Measurements from ENCODE around the gene SERPINH1. TPM values are rescaled to one million over a fixed set of nuclear protein-coding genes. Genes with fewer than 3 reads are reported as not detected.

SERPINH1 gene
- total and polyA plus RNA-seq, 12 donors = 93.6 to 529 (median 167) TPM

DNA sequence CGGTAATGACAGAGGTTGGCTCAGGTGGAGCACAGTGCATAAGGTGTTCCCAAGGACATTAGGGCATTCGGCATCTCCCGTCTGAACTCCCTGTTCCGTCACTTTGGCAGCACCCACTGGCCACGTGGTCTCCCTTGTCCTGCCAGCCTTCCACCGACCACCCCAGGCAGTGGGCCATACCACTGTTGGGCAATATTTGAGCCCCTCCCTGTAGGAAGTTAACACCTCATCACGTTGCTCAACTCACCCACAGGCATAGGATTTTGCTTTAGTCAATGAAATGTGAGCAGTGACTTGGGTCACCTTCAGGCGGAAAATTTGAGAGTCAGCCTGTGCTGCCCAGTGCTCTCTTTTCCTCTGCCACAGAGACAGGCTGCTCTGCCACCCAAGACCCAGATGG lies 44.0 kb downstream of the SERPINH1 start:
- H3K4me3 ChIP-seq = no peak overlapping the region
- H3K9me3 ChIP-seq (replicated peaks in 1 of 3) = no peaks in the 10 kb centered on the region
- 83 to 93% (median 88%) methylated on average over 8 of the region's 8 CpGs for WGBS, 4 donors
- H3K27ac ChIP-seq = no peak overlapping the region
- TF ChIP-seq POLR2A (IDR thresholded peaks at IDR 0.05) (no peak), CTCF (IDR thresholded peaks at IDR 0.05) (no peak)
- DNase-seq = no peak
- no peaks in the 10 kb centered on the region for H3K27me3 ChIP-seq
- H3K36me3 ChIP-seq (replicated peaks in 1 of 2) = no peaks in the 10 kb centered on the region
- intact Hi-C loops (cut with DNase I) = no loop called here
- peaks cover 0 to 5% of the 10 kb centered on the region in 2 donors for H3K4me1 ChIP-seq (replicated peaks in 1 of 2)

DNA sequence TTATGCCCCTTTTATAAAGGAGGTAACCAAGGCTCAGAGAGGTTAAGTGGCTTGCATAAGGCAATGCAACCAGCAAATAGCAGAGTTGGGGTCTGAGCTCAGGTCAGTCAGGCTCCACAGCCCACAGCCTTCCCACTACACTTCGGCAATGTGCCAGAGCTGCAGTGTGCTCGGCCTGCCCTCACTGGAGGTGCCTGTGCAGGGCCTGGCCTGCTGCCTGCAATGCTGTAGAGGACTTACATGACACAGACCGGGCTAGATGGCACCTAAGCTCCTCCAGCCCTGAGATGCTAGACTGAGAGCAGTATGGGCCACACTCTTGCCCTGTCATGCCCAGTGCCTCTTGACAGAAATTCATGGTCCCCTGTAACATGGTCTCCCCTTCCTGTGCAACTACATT lies 49.8 kb downstream of the SERPINH1 start:
- no peak overlapping the region for H3K4me3 ChIP-seq
- no peaks in the 10 kb centered on the region for H3K4me1 ChIP-seq (replicated peaks in 1 of 2)
- no peak overlapping the region for H3K27ac ChIP-seq
- H3K27me3 ChIP-seq = no peaks in the 10 kb centered on the region
- intact Hi-C loops (cut with DNase I) = no loop called here
- no peaks in the 10 kb centered on the region for H3K9me3 ChIP-seq (replicated peaks in 1 of 3)
- H3K36me3 ChIP-seq (replicated peaks in 1 of 2) = no peaks in the 10 kb centered on the region
- no peak for TF ChIP-seq CTCF (IDR thresholded peaks at IDR 0.05)
- no peak for TF ChIP-seq POLR2A (IDR thresholded peaks at IDR 0.05)
- no peak for DNase-seq
- WGBS, 4 donors = 80 to 100% (median 89%) methylated on average over 2 to 3 of the region's 3 CpGs

DNA sequence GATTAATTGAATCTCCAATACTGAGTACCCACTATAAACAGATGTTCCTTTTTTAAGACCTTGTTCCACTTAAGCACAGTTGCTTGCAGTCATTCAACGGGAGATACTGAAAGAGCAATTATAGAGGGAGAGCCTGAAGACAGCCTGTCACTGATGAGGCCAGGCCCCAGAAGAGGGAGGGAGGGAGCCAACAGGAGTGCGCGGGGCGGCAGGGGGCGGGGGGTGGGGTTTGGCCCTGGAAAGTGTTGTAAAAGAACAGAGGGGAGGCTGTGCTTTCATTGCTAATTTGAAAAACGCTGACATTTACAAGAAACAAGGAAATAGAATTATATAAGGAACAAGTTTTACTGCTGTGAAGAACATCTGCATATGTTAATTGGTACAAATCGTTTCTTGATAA lies 53.7 kb downstream of the SERPINH1 start:
- no peak overlapping the region for H3K4me3 ChIP-seq
- H3K36me3 ChIP-seq (replicated peaks in 1 of 2) = no peaks in the 10 kb centered on the region
- no peaks in the 10 kb centered on the region for H3K9me3 ChIP-seq (replicated peaks in 1 of 3)
- no peaks in the 10 kb centered on the region for H3K27me3 ChIP-seq
- TF ChIP-seq CTCF (IDR thresholded peaks at IDR 0.05) = no peak
- TF ChIP-seq POLR2A (IDR thresholded peaks at IDR 0.05) = no peak
- no peak overlapping the region for H3K27ac ChIP-seq
- intact Hi-C loops (cut with DNase I) = no loop called here
- DNase-seq = no peak
- no peaks in the 10 kb centered on the region for H3K4me1 ChIP-seq (replicated peaks in 1 of 2)
- 65 to 81% (median 70%) methylated on average over 7 of the region's 7 CpGs for WGBS, 4 donors

GRCh38 chr11:75616281-75616680 lies 54.2 kb downstream of the SERPINH1 start:
- Histone ChIP-seq H3K4me1 (replicated peaks in 1 of 2) (no peaks in the 10 kb centered on the region), H3K27ac (no peak overlapping the region)
- 80 to 91% (median 83%) methylated on average over 5 of the region's 5 CpGs for WGBS, 4 donors

More at GRCh38 chr11:75616281-75616680, 54.2 kb downstream of the SERPINH1 start:
- intact Hi-C loops (cut with DNase I) = no loop called here
- DNase-seq = no peak
- Histone ChIP-seq H3K4me3 (no peak overlapping the region), H3K27me3 (no peaks in the 10 kb centered on the region), H3K36me3 (replicated peaks in 1 of 2) (no peaks in the 10 kb centered on the region), H3K9me3 (replicated peaks in 1 of 3) (no peaks in the 10 kb centered on the region)
- TF ChIP-seq CTCF (IDR thresholded peaks at IDR 0.05) (no peak), POLR2A (IDR thresholded peaks at IDR 0.05) (no peak)

Other genes with a start within 250 kb of the SERPINH1 start
- 10 to 100 TPM; 23.7 to 54.2 (median 32.0) TPM for gene ARRB1, start 210.6 kb upstream of the SERPINH1 start, total RNA-seq
- gene ARRB1, start 210.6 kb upstream of the SERPINH1 start, polyA plus RNA-seq = 10 to 100 TPM in 1 of 3 donors, 1 to 10 TPM in 2; 4.9 to 15.2 (median 8.8) TPM
- gene RPS3, start 162.7 kb upstream of the SERPINH1 start, total RNA-seq = 1,000 to 10,000 TPM in 8 of 9 donors, 100 to 1,000 TPM in 1; 776 to 2,024 (median 1,323) TPM
- gene RPS3, start 162.7 kb upstream of the SERPINH1 start, polyA plus RNA-seq = 1,000 to 10,000 TPM; 1,074 to 1,454 (median 1,425) TPM
- 1 to 10 TPM in 3 of 9 donors, under 1 TPM in 6; 0.25 to 2.0 (median 0.91) TPM for gene KLHL35, start 129.1 kb upstream of the SERPINH1 start, total RNA-seq
- gene KLHL35, start 129.1 kb upstream of the SERPINH1 start, polyA plus RNA-seq = 1 to 10 TPM in 2 of 3 donors, under 1 TPM in 1; 0.38 to 3.5 (median 1.4) TPM
- gene GDPD5, start 36.3 kb upstream of the SERPINH1 start, total RNA-seq = 10 to 100 TPM in 7 of 9 donors, 1 to 10 TPM in 2; 4.8 to 17.8 (median 13.6) TPM
- gene GDPD5, start 36.3 kb upstream of the SERPINH1 start, polyA plus RNA-seq = 100 to 1,000 TPM in 1 of 3 donors, 10 to 100 TPM in 1, 1 to 10 TPM in 1; 4.1 to 110 (median 35.0) TPM
- gene MAP6, start 106.8 kb downstream of the SERPINH1 start, total RNA-seq = 10 to 100 TPM; 11.4 to 56.0 (median 20.2) TPM
- 10 to 100 TPM; 28.6 to 34.8 (median 33.1) TPM for gene MAP6, start 106.8 kb downstream of the SERPINH1 start, polyA plus RNA-seq
- gene MOGAT2, start 155.6 kb downstream of the SERPINH1 start, total RNA-seq = under 1 TPM in 2 of 9 donors, not detected in 7; 0.11 to 0.14 TPM
- under 1 TPM in 2 of 3 donors, not detected in 1; 0.16 to 0.34 TPM for gene MOGAT2, start 155.6 kb downstream of the SERPINH1 start, polyA plus RNA-seq
- 10 to 100 TPM in 3 of 9 donors, 1 to 10 TPM in 6; 2.1 to 24.0 (median 9.1) TPM for gene DGAT2, start 206.5 kb downstream of the SERPINH1 start, total RNA-seq
- gene DGAT2, start 206.5 kb downstream of the SERPINH1 start, polyA plus RNA-seq = 10 to 100 TPM in 1 of 3 donors, 1 to 10 TPM in 2; 2.6 to 79.2 (median 4.0) TPM